Hypothalamus (tissue), 51 donors: ENCODE results near the gene GTF2H4.
"Not testable (repeated sequence)": the region's sequence is repeated elsewhere in the genome, so short reads cannot be mapped to it uniquely, and the experiment has no call there.

ENCODE experiments used
- DNase-seq, 51 donors: peaks; one replicate each; lab custom pipeline; 2025; lab: John Stamatoyannopoulos, UW

GTF2H4 gene

DNA sequence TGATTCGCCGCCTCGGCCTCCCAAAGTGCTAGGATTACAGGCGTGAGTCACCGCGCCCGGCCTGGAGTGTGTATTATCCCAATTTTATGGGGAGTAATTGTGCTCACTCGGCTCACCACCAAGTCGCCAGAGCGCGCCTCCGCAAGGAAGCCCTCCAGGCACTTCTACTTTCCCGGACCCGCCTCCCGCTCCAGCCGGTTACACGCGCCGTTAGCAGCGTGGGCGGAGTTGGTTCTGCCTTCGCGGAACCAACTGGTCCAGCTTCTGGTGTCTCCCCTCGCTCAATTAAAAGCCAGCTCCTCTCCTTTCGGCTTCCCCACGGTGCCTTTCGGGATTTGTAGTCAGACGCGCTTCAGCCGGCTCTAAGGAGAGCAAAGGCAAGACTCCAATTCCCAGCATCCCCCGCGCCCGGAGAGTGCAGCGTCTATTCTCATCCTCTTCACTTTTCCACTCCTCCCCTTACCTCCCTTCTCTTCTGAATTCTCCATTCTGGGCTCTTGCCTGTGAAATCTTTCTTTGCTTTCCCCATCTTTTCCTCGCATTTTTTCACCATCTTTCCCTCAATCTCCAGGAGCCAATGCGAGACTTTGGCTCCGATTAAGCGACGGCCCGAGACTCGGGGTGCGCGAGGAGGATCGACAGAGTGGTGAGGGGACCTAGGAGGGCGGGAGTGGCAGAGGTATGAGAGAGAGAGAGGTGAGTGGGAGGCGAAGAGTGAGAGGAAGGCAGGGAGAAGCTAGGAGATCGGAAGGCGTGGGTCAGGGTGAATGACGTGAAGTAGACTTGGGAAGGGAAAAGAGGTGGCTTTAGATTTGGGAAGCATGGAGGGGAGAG, at the start of gene GTF2H4:
GTF2H4 (plus strand) TSS at position 450 of the 834 bp plus-strand sequence.
- peak; percentile 50 to 98 (median 95) for DNase-seq

GRCh38 chr6:30859726-30860125, 48.3 kb upstream of the GTF2H4 start:
- not testable (repeated sequence) for DNase-seq

DNA sequence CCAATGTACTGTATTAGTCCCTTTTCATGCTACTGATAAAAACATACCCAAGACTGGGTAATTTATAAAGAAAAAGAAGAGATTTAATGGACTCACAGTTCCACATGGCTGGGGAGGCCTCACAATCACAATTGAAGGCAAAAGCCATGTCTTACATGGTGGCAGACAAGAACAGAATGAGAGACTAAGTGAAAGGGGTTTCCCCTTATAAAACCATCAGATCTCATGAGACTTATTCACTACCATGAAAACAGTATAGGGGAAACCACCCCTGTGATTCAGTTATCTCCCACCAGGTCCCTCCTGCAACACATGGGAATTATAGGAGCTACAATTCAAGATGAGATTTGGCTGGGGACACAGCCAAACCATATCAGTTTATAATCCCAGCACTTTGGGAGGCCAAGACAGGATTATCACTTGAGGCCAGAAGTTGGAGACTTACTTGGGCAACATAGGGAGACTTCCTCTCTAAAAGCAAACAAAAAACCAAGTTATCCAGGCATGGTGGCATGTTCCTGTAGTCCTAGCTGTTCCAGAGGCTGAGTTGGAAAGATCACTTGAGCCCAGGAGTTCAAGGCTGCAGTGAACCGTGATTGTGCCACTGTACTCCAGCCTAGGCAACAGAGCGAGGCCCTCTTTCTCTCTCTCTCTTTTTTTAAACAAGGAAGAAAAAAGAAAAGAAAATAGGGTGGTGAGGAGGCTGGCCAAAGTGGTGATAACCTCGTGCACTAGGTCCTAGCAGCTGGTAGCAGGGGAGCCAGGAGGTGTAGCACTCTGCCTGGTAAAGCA, 46.6 kb upstream of the GTF2H4 start:
- DNase-seq = no peak

- no peak for DNase-seq
Measured at GRCh38 chr6:30862156-30862875, 45.7 kb upstream of the GTF2H4 start.

GRCh38 chr6:30864325-30864724, 43.7 kb upstream of the GTF2H4 start:
- no peak for DNase-seq

DNA sequence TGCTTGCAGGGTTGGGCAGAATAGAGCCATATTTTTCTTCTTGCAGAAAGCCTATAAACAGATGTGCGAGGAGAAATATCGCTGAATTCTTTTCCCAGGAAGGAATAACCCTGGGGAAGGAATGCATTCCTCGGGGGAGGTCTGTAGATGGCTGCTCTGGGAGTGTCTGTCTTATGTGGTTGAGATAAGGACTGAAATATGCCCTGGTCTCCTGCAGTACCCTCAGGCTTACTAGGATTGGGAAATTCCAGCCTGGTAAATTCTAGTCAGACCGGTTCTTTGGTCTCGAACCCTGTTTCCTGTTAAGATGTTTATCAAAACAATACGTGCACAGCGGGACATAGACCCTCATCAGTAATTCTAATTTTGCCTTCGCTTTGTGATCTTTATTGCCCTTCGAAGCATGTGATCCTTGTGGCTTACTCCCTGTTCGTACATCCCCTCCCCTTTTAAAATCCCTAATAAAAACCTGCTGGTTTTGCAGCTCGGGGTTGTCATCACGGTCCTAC, 38.7 kb upstream of the GTF2H4 start:
- not testable (repeated sequence) for DNase-seq

- no peak for DNase-seq
Measured at GRCh38 chr6:30870546-30870945, 37.5 kb upstream of the GTF2H4 start.

DNA sequence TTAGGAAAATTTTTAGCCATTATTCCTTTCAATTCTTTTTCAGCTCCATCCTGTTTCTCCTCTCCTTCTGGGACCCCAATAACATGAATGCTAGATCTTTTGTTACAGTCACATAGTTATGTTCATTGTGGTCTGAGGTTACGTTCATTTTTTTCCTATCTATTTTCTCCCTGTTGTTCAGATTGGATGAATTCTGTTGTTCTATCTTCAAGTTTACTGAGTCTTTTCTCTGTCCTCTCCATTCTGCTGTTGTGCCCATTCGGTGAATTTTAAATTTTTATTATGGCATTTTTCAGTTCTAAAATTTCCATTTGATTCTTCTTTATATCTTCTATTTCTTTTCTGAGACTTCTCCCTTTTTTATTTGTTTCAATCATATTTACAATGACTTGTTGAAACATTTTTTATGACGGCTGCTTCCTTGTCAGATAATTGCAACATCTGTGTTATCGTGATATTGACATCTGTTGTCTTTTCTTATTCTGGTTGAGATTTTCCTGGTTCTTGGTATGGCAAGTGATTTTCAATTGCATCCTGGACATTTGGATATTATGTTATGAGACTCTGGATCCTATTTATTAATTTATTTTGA, 36.3 kb upstream of the GTF2H4 start:
- no peak for DNase-seq

DNA sequence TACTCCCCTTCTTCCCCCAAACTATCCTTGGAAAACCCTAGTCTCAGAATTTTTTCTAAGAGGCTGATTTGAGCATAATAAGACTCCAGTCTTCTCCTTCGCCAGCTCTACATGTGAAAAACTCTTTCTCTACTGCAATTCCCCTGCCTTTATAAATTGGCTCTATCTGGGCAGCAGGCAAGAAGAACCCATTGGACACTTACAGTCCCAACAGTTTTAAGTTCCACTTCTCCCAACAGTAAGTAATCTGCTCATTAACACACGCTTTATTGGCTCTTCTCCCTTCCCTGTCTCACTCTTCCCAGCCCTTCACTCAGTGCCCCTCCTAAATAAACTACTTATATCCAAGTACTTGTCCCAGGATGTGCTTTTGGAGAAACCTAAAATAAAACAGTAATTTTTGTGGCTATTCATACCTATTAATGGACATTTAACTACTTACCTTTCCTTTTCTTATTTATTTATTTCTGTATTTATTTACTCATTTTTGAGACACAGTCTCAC, 34.8 kb upstream of the GTF2H4 start:
- DNase-seq = no peak

DNA sequence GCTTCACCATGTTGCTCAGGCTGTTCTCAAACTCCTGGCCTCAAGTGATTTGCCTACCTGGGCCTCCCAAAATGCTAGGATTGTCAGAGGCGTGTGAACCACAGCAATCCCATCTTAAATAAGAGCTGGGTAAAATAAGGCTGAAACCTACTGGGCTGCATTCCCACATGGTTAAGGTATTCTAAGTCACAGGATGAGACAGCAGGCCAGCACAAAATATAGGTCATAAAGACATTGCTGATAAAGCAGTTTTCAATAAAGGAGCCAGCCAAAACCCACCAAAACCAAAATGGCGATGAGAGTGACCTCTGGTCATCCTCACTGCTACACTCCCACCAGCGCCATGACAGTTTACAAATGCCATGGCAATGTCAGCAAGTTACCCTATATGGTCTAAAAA, 34.2 kb upstream of the GTF2H4 start:
- DNase-seq = not testable (repeated sequence)

- DNase-seq = peak in 2 of 51 donors; percentile 6 to 9
Measured at GRCh38 chr6:30875244-30876038, 32.6 kb upstream of the GTF2H4 start.

- DNase-seq = peak in 3 of 51 donors; percentile 18 to 28 (median 20)
Measured at GRCh38 chr6:30876039-30876730, 31.8 kb upstream of the GTF2H4 start.

DNA sequence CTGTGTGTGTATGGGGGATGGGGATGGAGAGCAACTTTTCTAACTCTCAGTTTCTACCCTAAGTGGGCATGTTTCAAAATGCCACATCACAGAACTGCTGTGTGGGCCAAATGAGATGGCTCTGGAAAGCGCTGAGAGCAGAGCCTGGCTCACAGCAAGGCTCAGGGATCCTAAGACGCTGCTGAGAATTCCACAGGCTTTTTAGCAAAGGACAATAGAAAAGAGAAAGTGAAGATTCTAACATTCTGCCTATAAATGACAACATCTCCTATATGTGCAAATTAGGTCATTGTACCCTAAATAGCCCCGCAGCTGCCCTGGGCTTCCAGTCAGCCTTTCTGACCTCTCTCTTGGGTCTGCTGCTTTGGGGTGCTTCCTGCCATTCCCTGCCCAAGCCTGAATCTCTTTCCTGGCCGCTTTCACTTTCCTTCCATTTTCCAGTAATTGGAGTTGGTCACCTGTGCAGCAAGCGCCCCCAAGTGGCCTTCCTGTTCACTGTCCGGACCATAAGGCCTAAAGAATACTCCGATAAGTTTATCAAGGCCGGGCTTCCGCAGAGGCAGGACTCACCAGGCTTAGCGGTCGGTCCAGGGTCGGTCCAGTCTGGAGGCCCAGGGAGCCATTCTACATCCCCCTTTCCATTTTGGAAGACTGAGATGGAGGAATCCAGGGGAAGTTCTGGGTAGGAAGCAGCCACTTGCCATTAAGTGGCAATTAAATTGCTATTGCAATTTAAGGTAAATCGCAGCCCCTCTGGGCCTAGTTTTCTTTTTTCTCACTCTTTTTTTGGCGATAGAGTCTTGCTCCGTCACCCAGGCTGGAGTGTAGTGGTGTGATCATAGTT, 30.4 kb upstream of the GTF2H4 start:
- DNase-seq = peak in 50 of 51 donors; percentile 18 to 93 (median 72)

DNA sequence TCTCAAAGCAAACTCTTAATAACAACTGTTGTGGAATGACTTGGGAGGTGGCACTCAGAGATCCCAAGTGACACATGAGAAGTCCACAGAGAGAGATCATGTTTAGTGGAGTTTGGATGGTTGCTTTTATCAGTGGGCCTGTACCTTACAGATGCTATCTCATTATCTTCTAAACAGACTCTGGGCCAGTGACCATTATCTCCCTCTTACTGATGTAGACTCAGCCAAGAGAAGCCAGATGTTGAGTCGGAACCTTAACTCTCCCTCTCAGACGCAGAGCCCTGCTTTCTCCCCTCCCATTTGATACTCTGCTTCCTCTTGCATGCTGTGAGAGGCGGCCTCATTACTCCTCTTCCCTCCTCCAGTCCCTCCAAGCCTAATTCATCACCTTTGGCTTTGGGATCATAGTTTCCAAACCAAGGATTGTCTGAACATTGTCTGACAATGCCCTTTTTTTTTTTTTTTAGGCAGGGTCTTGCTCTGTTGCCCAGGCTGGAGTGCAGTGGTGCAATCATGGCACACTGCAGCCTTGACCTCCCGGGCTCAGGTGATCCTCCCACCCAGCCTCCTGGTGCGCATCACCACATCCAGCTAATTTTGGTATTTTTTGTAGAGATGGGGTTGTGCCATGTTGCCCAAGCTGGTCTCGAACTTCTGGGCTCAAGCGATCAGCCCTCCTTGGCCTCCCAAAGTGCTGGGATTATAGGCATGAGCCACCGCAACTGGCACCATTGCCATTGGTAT, 28.2 kb upstream of the GTF2H4 start:
- DNase-seq = no peak

DNA sequence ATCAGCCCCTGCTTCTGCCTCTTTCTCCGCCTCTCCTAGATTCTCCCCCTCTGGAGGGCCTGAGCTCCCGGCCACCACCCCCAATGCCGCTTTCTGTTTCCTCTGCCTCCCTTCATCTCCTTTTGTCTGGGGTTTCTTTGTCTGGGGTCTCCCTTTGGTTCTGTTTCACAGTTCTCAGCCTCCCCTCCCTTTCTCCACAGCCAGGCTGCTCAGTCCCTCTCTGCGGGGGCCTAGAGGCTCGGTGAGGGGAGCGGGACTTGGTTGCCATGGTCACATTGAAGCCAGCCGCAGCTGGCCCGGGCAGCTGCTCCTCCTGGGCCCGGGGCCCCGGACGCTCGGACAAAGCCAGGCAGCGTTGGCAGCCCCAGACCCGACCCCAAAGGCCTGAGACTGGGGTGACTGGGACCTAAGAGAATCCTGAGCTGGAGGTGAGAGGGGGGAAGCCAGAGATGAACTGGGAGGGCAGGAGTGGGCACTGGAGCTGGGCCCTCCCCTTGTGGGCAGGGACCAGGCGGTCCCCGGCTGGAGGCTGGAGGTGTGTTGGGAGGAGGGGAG, 27.2 kb upstream of the GTF2H4 start:
- peak in 44 of 51 donors; percentile 8 to 83 (median 64) for DNase-seq

DNA sequence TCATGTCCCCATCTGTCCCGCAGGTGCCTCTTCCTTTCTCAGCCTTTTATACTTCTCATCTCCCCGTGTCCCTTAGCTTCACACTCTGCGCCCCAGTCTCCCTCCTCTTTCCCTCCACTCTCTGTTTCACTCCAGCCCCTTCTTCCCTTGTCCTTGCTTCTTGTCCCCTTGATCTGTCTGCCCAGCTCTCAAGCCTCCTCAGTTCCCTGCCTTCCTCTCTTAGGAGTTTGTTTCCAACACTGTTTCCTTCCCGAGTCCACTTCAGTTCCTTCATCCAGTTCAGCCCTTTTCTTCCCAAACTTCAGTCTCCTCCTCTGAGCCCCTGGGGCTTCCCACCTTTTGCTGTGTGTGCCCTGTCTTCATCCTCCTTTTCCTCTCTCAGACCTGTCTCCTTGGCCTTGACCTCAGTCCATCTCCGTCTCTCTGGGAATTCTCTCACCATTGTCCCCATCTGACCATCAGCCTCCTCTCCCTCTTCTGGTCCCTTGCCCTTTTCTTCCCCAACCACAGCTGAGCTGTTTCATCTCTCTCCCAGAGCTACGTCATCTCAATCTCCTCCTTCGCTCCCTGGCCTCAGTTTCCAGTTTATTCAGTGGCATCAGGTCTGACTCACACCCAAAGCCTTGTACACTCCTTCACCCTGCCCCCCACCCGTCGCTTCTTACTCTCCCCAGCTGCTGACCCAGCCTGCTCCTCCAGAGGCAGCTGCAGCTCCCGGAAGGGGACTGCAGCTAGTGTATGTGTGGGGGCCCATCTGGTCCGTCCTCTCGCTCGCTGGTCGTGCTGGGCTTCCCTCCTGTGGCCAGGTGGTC, 26.4 kb upstream of the GTF2H4 start:
- DNase-seq = peak in 36 of 51 donors; percentile 14 to 70 (median 38)
